ENCODE results near the gene RGS11.

- TF ChIP-seq PATZ1 (CRISPR knock-in tag; IDR thresholded peaks at IDR 0.05; ENCODE audit: borderline replicate concordance) (no peak), SNAI2 (CRISPR knock-in tag; IDR thresholded peaks at IDR 0.05) (no peak), ZNF8 (CRISPR knock-in tag; IDR thresholded peaks at IDR 0.05) (no peak), ZNF70 (CRISPR knock-in tag; IDR thresholded peaks at IDR 0.05) (no peak), ZFP3 (CRISPR knock-in tag; IDR thresholded peaks at IDR 0.05) (no peak), ISL1 (CRISPR knock-in tag; IDR thresholded peaks at IDR 0.05) (no peak), POU6F1 (CRISPR knock-in tag; IDR thresholded peaks at IDR 0.05; ENCODE audit: borderline replicate concordance, low read depth) (no peak)
- TF ChIP-seq, protein P1, sequence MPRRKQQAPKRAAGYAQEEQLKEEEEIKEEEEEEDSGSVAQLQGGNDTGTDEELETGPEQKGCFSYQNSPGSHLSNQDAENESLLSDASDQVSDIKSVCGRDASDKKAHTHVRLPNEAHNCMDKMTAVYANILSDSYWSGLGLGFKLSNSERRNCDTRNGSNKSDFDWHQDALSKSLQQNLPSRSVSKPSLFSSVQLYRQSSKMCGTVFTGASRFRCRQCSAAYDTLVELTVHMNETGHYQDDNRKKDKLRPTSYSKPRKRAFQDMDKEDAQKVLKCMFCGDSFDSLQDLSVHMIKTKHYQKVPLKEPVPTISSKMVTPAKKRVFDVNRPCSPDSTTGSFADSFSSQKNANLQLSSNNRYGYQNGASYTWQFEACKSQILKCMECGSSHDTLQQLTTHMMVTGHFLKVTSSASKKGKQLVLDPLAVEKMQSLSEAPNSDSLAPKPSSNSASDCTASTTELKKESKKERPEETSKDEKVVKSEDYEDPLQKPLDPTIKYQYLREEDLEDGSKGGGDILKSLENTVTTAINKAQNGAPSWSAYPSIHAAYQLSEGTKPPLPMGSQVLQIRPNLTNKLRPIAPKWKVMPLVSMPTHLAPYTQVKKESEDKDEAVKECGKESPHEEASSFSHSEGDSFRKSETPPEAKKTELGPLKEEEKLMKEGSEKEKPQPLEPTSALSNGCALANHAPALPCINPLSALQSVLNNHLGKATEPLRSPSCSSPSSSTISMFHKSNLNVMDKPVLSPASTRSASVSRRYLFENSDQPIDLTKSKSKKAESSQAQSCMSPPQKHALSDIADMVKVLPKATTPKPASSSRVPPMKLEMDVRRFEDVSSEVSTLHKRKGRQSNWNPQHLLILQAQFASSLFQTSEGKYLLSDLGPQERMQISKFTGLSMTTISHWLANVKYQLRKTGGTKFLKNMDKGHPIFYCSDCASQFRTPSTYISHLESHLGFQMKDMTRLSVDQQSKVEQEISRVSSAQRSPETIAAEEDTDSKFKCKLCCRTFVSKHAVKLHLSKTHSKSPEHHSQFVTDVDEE (CRISPR knock-in tag; IDR thresholded peaks at IDR 0.05) = no peak
Measured at GRCh38 chr16:303760-304505, 28.2 kb upstream of the RGS11 start.
